NCI-H1417 treated with DMSO at 0.1 percent for 48 hours (cell line): Measurements from ENCODE around the gene CCDC88B.

Experiments used
- DNase-seq: peaks from one replicate; lab custom pipeline; 2025; lab: John Stamatoyannopoulos, UW

The CCDC88B gene

DNA sequence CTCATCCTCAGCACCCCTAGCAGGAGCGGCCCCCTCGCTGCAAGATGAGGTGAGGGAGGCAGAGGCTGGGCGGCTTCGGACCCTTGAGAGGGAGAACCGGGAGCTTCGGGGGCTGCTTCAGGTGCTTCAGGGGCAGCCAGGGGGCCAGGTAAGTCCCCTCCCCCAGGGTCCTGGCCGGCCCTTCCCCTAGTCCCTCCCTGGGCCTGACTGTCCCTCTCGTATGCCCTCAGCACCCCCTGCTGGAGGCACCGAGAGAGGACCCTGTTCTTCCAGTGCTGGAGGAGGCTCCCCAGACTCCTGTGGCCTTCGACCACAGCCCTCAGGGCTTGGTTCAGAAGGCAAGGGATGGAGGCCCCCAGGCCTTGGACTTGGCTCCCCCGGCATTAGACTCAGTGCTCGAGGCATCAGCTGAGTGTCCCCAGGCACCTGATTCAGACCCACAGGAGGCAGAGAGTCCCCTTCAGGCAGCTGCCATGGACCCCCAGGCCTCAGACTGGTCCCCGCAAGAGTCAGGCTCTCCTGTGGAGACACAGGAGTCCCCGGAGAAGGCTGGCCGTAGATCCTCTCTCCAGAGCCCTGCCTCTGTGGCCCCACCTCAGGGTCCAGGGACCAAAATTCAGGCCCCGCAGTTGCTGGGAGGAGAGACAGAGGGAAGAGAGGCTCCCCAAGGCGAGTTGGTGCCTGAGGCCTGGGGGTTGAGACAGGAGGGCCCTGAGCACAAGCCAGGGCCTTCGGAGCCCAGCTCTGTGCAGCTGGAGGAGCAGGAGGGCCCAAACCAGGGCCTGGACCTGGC lies 4.0 kb downstream of the CCDC88B start:
- no peak for DNase-seq

GRCh38 chr11:64344787-64345186 lies 4.8 kb downstream of the CCDC88B start:
- no peak for DNase-seq

DNA sequence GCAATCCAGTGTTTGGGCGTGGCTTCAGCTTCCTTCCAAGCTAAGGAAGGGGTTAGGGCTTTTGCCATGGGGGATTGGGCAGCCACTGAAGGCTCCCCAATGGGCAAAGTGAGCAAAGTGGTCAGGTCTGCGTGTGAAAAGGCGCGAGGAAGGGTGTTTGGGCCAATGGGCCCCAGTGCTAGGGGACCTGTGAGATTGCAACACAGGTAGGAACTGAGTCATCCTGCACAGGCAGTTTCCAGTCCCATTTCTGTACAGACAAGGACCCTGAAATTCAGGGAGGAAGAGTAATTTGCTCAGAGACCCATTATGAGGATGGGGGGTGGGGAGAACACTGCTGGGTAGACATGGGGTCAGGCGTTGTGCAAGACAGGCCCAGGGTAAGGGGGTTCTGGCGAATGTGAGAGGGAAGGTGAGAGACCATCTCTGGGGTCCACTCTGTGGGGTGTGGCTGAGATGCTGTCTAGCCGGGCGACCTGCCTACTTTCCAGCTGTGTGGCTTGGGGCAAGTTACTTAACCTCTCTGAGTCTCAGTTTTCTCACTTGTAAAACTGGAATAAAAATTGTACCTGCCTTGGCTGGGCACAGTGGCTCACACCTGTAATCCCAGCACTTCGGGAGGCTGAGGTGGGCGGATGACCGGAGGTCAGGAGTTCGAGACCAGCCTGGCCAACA lies 7.3 kb downstream of the CCDC88B start:
- DNase-seq: no peak

GRCh38 chr11:64348383-64349024 lies 8.5 kb downstream of the CCDC88B start:
- DNase-seq: no peak

- no peak for DNase-seq
Observed at GRCh38 chr11:64349025-64349387, 9.0 kb downstream of the CCDC88B start.

DNA sequence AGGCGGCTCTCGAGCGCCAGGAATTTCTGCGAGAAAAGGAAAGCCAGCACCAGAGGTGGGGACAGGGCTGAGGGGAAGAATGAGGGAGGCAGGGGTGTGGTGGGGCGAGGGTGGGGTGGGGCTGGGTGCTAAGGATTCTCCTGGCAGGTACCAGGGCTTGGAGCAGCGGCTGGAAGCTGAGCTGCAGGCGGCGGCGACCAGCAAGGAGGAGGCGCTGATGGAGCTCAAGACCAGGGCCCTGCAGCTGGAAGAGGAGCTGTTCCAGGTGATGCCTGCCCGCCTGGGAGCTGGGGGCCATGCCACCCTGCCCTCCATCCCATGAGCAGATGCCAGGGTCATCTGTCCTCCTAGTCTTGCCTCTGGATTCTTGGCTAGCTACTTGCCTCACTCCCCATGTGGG lies 9.4 kb downstream of the CCDC88B start:
- no peak for DNase-seq

GRCh38 chr11:64351136-64351631 lies 11.2 kb downstream of the CCDC88B start:
- DNase-seq: no peak

DNA sequence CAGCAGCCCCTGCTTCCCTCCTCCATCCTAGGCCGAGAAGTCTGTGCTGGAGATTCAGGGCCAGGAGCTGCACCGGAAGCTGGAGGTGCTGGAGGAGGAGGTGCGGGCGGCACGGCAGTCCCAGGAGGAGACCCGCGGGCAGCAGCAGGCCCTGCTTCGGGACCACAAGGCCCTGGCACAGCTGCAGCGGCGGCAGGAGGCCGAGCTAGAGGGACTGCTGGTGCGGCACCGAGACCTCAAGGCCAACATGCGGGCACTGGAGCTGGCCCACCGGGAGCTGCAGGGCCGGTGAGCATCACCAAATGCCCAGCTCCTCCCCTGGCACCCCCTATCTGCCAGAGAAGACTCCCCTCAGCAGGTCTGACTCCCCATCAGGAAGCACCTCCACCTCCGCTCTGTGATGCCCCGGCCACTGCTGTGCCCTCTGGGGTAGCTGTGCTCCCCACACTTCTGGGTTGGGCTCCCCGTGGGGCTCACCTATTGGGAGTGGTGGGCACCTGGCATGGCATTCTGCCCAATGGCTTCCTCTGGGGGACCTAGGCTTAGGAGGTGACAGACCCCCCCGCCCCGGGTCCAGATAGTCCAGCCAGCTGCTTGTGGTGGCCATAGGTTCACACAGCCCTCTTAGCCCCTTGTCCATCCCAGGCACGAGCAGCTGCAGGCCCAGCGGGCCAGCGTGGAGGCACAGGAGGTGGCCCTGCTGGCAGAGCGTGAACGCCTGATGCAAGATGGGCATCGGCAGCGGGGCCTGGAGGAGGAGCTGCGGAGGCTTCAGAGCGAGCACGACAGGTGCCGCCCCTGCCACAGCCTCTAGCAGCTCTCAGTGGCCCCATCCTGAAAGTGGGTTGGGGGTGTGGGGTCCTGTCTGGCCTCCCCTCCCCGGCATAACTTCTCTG lies 12.3 kb downstream of the CCDC88B start:
- no peak for DNase-seq

GRCh38 chr11:64352995-64353714 lies 13.2 kb downstream of the CCDC88B start:
- peak; percentile 54 for DNase-seq

- no peak for DNase-seq
Observed at GRCh38 chr11:64353715-64354506, 13.9 kb downstream of the CCDC88B start.

- no peak for DNase-seq
Observed at GRCh38 chr11:64355078-64355940, 15.3 kb downstream of the CCDC88B start.

GRCh38 chr11:64356498-64357411 lies 16.8 kb downstream of the CCDC88B start:
- no peak for DNase-seq

GRCh38 chr11:64357446-64357845 lies 17.4 kb downstream of the CCDC88B start:
- DNase-seq: no peak

DNA sequence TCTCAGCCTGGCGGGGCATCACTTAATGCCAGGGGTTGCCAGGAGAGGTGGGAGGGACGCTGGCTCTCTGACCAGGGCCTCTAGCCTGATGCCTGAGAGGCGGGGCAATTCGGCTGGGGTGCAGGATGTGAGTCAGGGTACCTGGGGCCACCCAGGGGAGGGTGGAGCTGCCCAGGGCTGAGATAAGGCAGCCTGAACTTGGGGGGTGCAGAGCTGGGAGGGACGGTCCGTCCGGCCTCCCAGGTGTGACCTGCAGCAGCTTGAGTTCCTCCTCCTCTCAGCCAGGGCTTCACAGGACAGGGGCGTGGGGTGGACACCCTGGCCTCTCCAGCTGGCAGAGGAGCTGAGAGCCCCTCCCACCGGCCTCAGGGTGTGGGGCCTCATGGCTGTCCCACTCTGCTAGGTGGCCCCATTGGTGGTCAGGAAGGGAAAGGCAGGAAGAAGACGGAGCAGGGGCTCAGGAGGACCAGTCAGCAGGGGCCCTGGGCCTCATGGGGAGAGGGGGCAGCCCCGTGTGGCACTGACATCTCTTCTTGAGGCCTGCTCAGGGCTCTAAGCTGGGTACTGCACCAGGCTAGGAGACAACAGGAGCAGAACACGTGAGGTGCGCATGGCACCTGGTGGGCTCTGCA lies 18.0 kb downstream of the CCDC88B start:
- DNase-seq: no peak

- DNase-seq: no peak
Observed at GRCh38 chr11:64358536-64358906, 18.5 kb downstream of the CCDC88B start.

- DNase-seq: no peak
Observed at GRCh38 chr11:64358907-64359711, 19.1 kb downstream of the CCDC88B start, which contains the start of gene RPS6KA4. Gene RPS6KA4 (plus strand): TSS chr11:64359162. CDS start chr11:64359236, 74 bp downstream.
